Measurements from ENCODE around the gene ELMOD1.

ELMOD1 gene

DNA sequence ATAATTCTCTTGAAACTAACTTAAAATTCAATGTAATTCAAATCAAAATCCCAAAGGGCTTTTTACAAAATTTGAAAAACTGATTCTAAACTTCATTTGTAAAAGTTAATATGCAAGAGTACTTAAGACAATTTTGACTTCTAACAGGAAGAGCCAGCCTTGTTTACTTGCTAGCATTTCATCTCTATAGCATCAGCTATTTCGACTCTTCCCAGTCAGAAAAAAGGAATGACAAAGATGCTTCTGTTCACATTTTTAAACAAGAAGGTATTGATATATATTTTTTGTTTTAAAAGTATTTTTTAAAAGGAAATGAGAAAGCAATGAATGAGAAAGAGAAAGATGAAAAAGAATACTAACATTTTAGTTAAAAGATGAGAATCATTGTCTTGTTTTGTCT, 104.5 kb downstream of the ELMOD1 start:
- H3K27ac ChIP-seq (ENCODE audit: low read depth, low read length), result no peak overlapping the region
- no peak overlapping the region for H2AFZ ChIP-seq (ENCODE audit: low read depth, low read length, severe bottlenecking)
- no peaks in the 10 kb centered on the region for H3K9me3 ChIP-seq (ENCODE audit: insufficient read depth, low read length)
- no peak overlapping the region for H3K4me2 ChIP-seq (ENCODE audit: low read depth, low read length, poor library complexity, severe bottlenecking)
- no peaks in the 10 kb centered on the region for H4K20me1 ChIP-seq (ENCODE audit: low read depth, low read length)
- no peaks in the 10 kb centered on the region for H3F3A ChIP-seq (ENCODE audit: insufficient read depth)
- no peak for TF ChIP-seq EZH2phosphoT487 (conservative IDR thresholded peaks at IDR 0.05; ENCODE audit: low read length)
- TF ChIP-seq, protein P1, sequence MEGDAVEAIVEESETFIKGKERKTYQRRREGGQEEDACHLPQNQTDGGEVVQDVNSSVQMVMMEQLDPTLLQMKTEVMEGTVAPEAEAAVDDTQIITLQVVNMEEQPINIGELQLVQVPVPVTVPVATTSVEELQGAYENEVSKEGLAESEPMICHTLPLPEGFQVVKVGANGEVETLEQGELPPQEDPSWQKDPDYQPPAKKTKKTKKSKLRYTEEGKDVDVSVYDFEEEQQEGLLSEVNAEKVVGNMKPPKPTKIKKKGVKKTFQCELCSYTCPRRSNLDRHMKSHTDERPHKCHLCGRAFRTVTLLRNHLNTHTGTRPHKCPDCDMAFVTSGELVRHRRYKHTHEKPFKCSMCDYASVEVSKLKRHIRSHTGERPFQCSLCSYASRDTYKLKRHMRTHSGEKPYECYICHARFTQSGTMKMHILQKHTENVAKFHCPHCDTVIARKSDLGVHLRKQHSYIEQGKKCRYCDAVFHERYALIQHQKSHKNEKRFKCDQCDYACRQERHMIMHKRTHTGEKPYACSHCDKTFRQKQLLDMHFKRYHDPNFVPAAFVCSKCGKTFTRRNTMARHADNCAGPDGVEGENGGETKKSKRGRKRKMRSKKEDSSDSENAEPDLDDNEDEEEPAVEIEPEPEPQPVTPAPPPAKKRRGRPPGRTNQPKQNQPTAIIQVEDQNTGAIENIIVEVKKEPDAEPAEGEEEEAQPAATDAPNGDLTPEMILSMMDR (IDR thresholded peaks at IDR 0.05; ENCODE audit: insufficient read depth, low read length, poor library complexity, severe bottlenecking), result no peak
- no peak overlapping the region for H3K4me3 ChIP-seq (ENCODE audit: insufficient read depth, low read length, poor library complexity, severe bottlenecking)
- no peaks in the 10 kb centered on the region for H3K79me2 ChIP-seq (ENCODE audit: insufficient read depth, low read length)
- H3K27me3 ChIP-seq (ENCODE audit: low read length), result no peaks in the 10 kb centered on the region
- H3K9ac ChIP-seq (ENCODE audit: low read length), result no peak overlapping the region
- H3K36me3 ChIP-seq (ENCODE audit: low read length), result no peaks in the 10 kb centered on the region
- no peaks in the 10 kb centered on the region for H3K9me2 ChIP-seq (replicated peaks; ENCODE audit: insufficient read depth, low read length)

DNA sequence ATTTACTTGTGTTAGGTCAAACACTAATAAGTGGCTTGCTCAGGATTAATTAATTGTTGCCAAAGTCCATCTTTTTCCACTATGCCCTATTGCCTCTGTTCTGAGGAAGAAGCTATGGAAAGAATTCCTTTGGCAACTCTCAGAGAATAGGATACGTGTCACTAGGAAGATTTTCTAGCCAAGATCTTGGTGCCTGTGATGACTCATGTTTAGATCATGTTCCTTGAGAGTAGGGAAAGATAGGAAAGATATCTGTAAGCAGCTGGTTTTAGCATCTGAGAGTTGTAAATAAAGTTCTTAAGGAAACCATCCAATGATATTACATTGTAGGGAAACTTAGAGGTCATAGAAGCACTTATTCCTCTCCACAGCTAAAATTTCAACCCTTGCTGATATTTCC, 105.2 kb downstream of the ELMOD1 start:
- Histone ChIP-seq H3F3A (ENCODE audit: insufficient read depth) (no peaks in the 10 kb centered on the region), H3K4me2 (ENCODE audit: low read depth, low read length, poor library complexity, severe bottlenecking) (no peak overlapping the region), H3K4me3 (ENCODE audit: insufficient read depth, low read length, poor library complexity, severe bottlenecking) (no peak overlapping the region), H3K9me2 (replicated peaks; ENCODE audit: insufficient read depth, low read length) (no peaks in the 10 kb centered on the region), H3K9ac (ENCODE audit: low read length) (no peak overlapping the region), H3K79me2 (ENCODE audit: insufficient read depth, low read length) (no peaks in the 10 kb centered on the region), H3K27me3 (ENCODE audit: low read length) (no peaks in the 10 kb centered on the region), H3K9me3 (ENCODE audit: insufficient read depth, low read length) (no peaks in the 10 kb centered on the region), H3K27ac (ENCODE audit: low read depth, low read length) (no peak overlapping the region), H4K20me1 (ENCODE audit: low read depth, low read length) (no peaks in the 10 kb centered on the region), H2AFZ (ENCODE audit: low read depth, low read length, severe bottlenecking) (no peak overlapping the region), H3K36me3 (ENCODE audit: low read length) (no peaks in the 10 kb centered on the region)
- TF ChIP-seq, protein P1 (IDR thresholded peaks at IDR 0.05; ENCODE audit: insufficient read depth, low read length, poor library complexity, severe bottlenecking), result no peak
- no peak for TF ChIP-seq EZH2phosphoT487 (conservative IDR thresholded peaks at IDR 0.05; ENCODE audit: low read length)

DNA sequence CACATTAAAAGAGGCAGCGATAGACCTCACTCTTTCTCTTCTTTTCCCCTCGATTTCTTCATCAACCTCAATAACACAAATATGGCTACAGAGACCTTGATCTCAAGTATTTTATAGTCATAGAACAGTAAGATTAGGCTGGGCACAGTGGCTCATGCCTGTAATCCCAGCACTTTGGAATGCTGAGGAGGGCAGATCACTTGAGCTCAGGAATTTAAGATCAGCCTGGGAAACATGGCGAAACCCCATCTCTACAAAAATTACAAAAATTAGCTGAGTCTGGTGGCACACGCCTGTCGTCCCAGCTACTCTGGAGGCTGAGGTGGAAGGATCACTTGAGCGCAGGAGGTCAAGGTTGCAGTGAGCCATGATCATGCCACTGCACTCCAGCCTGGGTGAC, 106.3 kb downstream of the ELMOD1 start:
- Histone ChIP-seq H3K4me3 (ENCODE audit: insufficient read depth, low read length, poor library complexity, severe bottlenecking) (no peak overlapping the region), H3K27ac (ENCODE audit: low read depth, low read length) (no peak overlapping the region), H3K9me3 (ENCODE audit: insufficient read depth, low read length) (no peaks in the 10 kb centered on the region), H3K9ac (ENCODE audit: low read length) (no peak overlapping the region), H3K27me3 (ENCODE audit: low read length) (no peaks in the 10 kb centered on the region), H3K36me3 (ENCODE audit: low read length) (no peaks in the 10 kb centered on the region), H2AFZ (ENCODE audit: low read depth, low read length, severe bottlenecking) (no peak overlapping the region), H4K20me1 (ENCODE audit: low read depth, low read length) (no peaks in the 10 kb centered on the region), H3F3A (ENCODE audit: insufficient read depth) (no peaks in the 10 kb centered on the region), H3K4me2 (ENCODE audit: low read depth, low read length, poor library complexity, severe bottlenecking) (no peak overlapping the region), H3K79me2 (ENCODE audit: insufficient read depth, low read length) (no peaks in the 10 kb centered on the region), H3K9me2 (replicated peaks; ENCODE audit: insufficient read depth, low read length) (no peaks in the 10 kb centered on the region)
- TF ChIP-seq, protein P1 (IDR thresholded peaks at IDR 0.05; ENCODE audit: insufficient read depth, low read length, poor library complexity, severe bottlenecking), result no peak
- TF ChIP-seq EZH2phosphoT487 (conservative IDR thresholded peaks at IDR 0.05; ENCODE audit: low read length), result no peak

All from SU-DHL-6 (cell line).